Gastrocnemius medialis (tissue), 4 donors: Measurements from ENCODE around the gene DEPP1. TPM values are rescaled to one million over a fixed set of nuclear protein-coding genes. Genes with fewer than 3 reads are reported as not detected.

Source experiments
- ATAC-seq, 2 donors: fragments of 150-250 bp; one replicate each; pipeline ENCODE4 v1.9.1; 2016
- DNase-seq, 2 donors: peaks; one replicate each; pipeline ENCODE4 v3.0.0-alpha.2; 2019
- H3K27ac ChIP-seq, 4 donors: fragments of 200-600 bp; sonication (generic); 1 replicate in 1 of 4; 2 replicates in 3 of 4; pipeline ENCODE4 v1.5.1; 2016 to 2018; ENCODE audit warnings: mild to moderate bottlenecking in 2 of 4, moderate library complexity in 1 of 4
- H3K27me3 ChIP-seq, 3 donors: fragments of 200-600 bp; sonication (generic) in 2 of 3; 1 replicate in 1 of 3; 2 replicates in 2 of 3; pipeline versions ENCODE4 v1.5.1 to v1.6.0; 2016 to 2019; ENCODE audit warnings: mild to moderate bottlenecking in 1 of 3, moderate library complexity in 1 of 3
- H3K36me3 ChIP-seq, 2 donors: fragments of 200-600 bp; sonication (generic) in 1 of 2; one replicate each; pipeline ENCODE4 v1.5.1; 2017 to 2018
- H3K4me1 ChIP-seq, 2 donors: fragments of 200-600 bp; sonication (generic) in 1 of 2; one replicate each; pipeline ENCODE4 v1.5.1; 2016 to 2017; ENCODE audit warnings: mild to moderate bottlenecking in 2 of 2
- H3K4me3 ChIP-seq, 4 donors: fragments of 200-600 bp; sonication (generic) in 3 of 4; 1 replicate in 1 of 4; 2 replicates in 3 of 4; pipeline ENCODE4 v1.5.1; 2016 to 2019; ENCODE audit warnings: mild to moderate bottlenecking in 2 of 4
- H3K9me3 ChIP-seq, 3 donors: fragments of 200-600 bp; sonication (generic) in 2 of 3; 1 replicate in 1 of 3; 2 replicates in 2 of 3; pipeline ENCODE4 v1.5.1; 2016 to 2019
- POLR2A ChIP-seq, 2 donors: fragments of 450-650 bp; IDR thresholded peaks; one replicate each; pipeline ENCODE4 v1.6.1; 2017; ENCODE audit warnings: antibody characterized with exemption in 2 of 2, mild to moderate bottlenecking in 2 of 2, moderate library complexity in 2 of 2
- in situ Hi-C, 4 donors: fragments of 200-750 bp; cut with MboI; loops; one replicate each; pipeline versions ENCODE4 v1.15.0 to v1.8.0; 2017; ENCODE audit warnings: low sequenced_read_pairs in 4 of 4
- intact Hi-C: fragments of 100-400 bp; cut with DNase I; formaldehyde crosslinking; loops from one replicate; pipeline ENCODE4 v1.15.1; 2023; ENCODE audit warnings: low total_unique reads
- total RNA-seq, 4 donors: library from RNA; depleted of rRNA; stranded (reverse); fragments of >200 nt; gene quantifications; one replicate each; pipeline versions ENCODE4 v1.1.0 to v1.2.3, GENCODE V29; 2016
- TF ChIP-seq, protein P1 (sequence below), 5 experiments: fragments of 450-650 bp in 3 of 5; fragments of 200-600 bp in 2 of 5; sonication (generic) in 2 of 5; IDR thresholded peaks in 4 of 5; conservative IDR thresholded peaks in 1 of 5; 1 replicate in 4 of 5; 2 replicates in 1 of 5; pipeline ENCODE4 v1.5.1; 2016 to 2019; ENCODE audit warnings: antibody characterized with exemption in 5 of 5, mild to moderate bottlenecking in 3 of 5, moderate library complexity in 3 of 5

Gene DEPP1
- total RNA-seq, 4 donors from 2014 or later = 83.4 to 331 (median 120) TPM

DNA sequence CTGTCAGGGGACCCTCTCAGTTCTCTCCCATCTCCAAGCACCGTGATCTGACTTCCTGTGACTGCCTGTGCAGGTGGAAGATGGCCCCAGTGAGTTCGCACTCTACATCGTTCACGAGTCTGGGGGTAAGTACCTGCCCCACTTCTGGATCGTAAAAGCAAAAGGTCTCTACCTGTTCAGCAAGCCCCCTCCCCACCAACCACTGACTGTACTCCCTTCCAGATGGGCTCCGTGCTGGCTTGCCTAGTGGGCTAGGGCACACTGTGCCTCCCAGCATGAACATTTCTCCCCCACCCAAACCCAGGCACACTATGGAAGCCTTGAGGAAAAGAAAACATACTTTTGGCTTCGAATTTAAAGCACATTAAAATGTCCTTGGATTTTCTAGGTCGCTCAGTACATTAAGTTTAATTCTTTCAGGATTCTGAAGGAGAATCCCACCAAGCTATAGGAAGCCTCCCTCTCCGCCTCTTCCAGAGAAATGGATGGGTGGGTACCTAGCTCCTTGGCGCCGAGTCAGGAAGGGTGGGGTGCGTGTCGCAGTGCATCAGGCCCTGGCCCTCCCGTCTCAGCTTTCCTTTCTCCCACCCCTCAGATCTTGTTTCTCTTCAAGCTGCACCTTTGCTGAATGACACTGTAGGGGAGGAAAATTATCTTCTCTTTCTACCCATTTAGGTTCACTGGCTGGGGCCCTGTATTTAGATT, 11.1 kb upstream of the DEPP1 start:
- DNase-seq (no peak), ATAC-seq (no peak)
- Histone ChIP-seq H3K27me3 (no peaks in the 10 kb centered on the region), H3K9me3 (no peaks in the 10 kb centered on the region), H3K4me1 (peaks cover 31 to 41% of the 10 kb centered on the region in 2 donors), H3K36me3 (peaks cover 0 to 9% of the 10 kb centered on the region in 2 donors), H3K27ac (peak overlapping the region in 3 of 4 donors; percentile 22 to 72 (median 43)), H3K4me3 (no peak overlapping the region)
- in situ Hi-C loops = loop anchor here in 2 of 4 donors (25.0 kb wide), 2 partner anchors 1023 to 1577 kb away; partner anchors contain the start of gene HNRNPF (in 2 of the 2)
- intact Hi-C loops = loop anchor here (10.0 kb wide), 1 partner anchor 435 kb away; no protein-coding TSS in a partner anchor
- TF ChIP-seq, protein P1, sequence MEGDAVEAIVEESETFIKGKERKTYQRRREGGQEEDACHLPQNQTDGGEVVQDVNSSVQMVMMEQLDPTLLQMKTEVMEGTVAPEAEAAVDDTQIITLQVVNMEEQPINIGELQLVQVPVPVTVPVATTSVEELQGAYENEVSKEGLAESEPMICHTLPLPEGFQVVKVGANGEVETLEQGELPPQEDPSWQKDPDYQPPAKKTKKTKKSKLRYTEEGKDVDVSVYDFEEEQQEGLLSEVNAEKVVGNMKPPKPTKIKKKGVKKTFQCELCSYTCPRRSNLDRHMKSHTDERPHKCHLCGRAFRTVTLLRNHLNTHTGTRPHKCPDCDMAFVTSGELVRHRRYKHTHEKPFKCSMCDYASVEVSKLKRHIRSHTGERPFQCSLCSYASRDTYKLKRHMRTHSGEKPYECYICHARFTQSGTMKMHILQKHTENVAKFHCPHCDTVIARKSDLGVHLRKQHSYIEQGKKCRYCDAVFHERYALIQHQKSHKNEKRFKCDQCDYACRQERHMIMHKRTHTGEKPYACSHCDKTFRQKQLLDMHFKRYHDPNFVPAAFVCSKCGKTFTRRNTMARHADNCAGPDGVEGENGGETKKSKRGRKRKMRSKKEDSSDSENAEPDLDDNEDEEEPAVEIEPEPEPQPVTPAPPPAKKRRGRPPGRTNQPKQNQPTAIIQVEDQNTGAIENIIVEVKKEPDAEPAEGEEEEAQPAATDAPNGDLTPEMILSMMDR (IDR thresholded peaks at IDR 0.05 in 4 of 5, conservative IDR thresholded peaks at IDR 0.05 in 1 of 5) = no peak
- TF ChIP-seq POLR2A (IDR thresholded peaks at IDR 0.05) = no peak

- no peak overlapping the region for H3K4me3 ChIP-seq
- H3K4me1 ChIP-seq = peaks cover 25 to 34% of the 10 kb centered on the region in 2 donors
- peaks cover 0 to 9% of the 10 kb centered on the region in 2 donors for H3K36me3 ChIP-seq
- DNase-seq (no peak), ATAC-seq (no peak)
- intact Hi-C loops = no loop called here
- in situ Hi-C loops = loop anchor here in 2 of 4 donors (25.0 kb wide), 2 partner anchors 1023 to 1577 kb away; partner anchors contain the start of gene HNRNPF (in 2 of the 2)
- no peaks in the 10 kb centered on the region for H3K9me3 ChIP-seq
- H3K27ac ChIP-seq = no peak overlapping the region
- TF ChIP-seq, protein P1 (IDR thresholded peaks at IDR 0.05 in 4 of 5, conservative IDR thresholded peaks at IDR 0.05 in 1 of 5) = no peak
- no peak for TF ChIP-seq POLR2A (IDR thresholded peaks at IDR 0.05)
- no peaks in the 10 kb centered on the region for H3K27me3 ChIP-seq
Measured at GRCh38 chr10:44988957-44989585, 10.5 kb upstream of the DEPP1 start.

DNA sequence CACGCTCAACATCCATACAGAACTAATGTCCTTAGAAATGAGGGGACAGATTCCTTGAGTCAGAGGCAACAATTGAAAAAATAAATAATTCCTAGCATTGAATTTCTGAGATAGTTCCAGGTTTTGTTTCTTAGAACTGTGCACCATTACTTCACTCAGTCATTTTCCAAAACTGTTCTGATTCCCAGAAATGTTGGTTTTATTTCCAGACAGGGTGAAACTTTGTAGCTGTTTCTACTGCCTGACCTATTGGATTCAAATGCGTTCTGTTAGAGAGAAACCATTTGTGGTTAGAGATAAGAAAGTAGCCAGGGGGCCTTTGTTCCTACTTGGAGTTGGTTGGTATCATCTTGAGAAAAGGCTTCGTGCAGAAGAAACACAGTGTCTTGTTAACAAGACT, 8.1 kb upstream of the DEPP1 start:
- Histone ChIP-seq H3K27ac (peak overlapping the region in 1 of 4 donors; percentile 45), H3K27me3 (no peaks in the 10 kb centered on the region), H3K4me1 (peaks cover 15 to 29% of the 10 kb centered on the region in 2 donors), H3K36me3 (peaks cover 0 to 9% of the 10 kb centered on the region in 2 donors), H3K4me3 (no peak overlapping the region), H3K9me3 (no peaks in the 10 kb centered on the region)
- DNase-seq (no peak), ATAC-seq (no peak)
- in situ Hi-C loops = loop anchor here in 2 of 4 donors (25.0 kb wide), 2 partner anchors 1026 to 1574 kb away; partner anchors contain the start of gene HNRNPF (in 2 of the 2)
- no peak for TF ChIP-seq POLR2A (IDR thresholded peaks at IDR 0.05)
- intact Hi-C loops = no loop called here

DNA sequence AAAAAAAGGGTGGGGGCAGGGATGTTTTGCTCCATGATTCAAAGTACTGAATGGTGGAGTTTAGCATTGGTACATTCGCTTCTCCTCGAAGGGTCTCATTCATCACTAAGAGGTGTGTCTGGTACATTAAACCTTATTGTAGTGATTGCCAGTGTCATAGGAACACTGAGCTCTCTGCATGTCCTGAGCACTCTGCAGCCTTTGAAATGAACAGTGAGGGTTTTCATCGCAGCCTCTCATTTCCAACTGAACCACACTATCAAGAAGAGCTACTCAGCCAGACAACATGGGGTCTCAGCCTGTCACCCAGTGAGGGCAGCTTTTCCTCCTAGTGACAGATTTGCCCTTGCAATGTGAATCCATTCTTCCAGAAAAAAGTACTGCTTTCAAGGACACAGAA, 7.6 kb upstream of the DEPP1 start:
- in situ Hi-C loops = loop anchor here in 2 of 4 donors (25.0 kb wide), 2 partner anchors 1026 to 1574 kb away; partner anchors contain the start of gene HNRNPF (in 2 of the 2)
- H3K27ac ChIP-seq = peak overlapping the region in 2 of 4 donors; percentile 45 to 61

More for the DNA sequence above, 7.6 kb upstream of the DEPP1 start:
- DNase-seq (peak in 1 of 2 donors; percentile 0), ATAC-seq (no peak)
- intact Hi-C loops = no loop called here
- Histone ChIP-seq H3K4me1 (peaks cover 15 to 29% of the 10 kb centered on the region in 2 donors), H3K9me3 (no peaks in the 10 kb centered on the region), H3K27me3 (no peaks in the 10 kb centered on the region), H3K36me3 (peaks cover 0 to 9% of the 10 kb centered on the region in 2 donors), H3K4me3 (no peak overlapping the region)
- TF ChIP-seq POLR2A (IDR thresholded peaks at IDR 0.05) = no peak
- TF ChIP-seq, protein P1 (IDR thresholded peaks at IDR 0.05 in 4 of 5, conservative IDR thresholded peaks at IDR 0.05 in 1 of 5) = no peak
